HL-60/S4 treated with phorbol 12-myristate 13-acetate at 8.2 ng/mL for 4 days and 3 days (cell line): Measurements from ENCODE around the gene IGFLR1.
"Not testable (repeated sequence)": the region's sequence is repeated elsewhere in the genome, so short reads cannot be mapped to it uniquely, and the experiment has no call there.

Experiments used
- in situ Hi-C: fragments of 300-500 bp; cut with MboI; formaldehyde crosslinking; loops from 2 replicates; pipeline ENCODE4 v1.15.0; 2022; ENCODE audit warnings: low sequenced_read_pairs

IGFLR1 gene

DNA sequence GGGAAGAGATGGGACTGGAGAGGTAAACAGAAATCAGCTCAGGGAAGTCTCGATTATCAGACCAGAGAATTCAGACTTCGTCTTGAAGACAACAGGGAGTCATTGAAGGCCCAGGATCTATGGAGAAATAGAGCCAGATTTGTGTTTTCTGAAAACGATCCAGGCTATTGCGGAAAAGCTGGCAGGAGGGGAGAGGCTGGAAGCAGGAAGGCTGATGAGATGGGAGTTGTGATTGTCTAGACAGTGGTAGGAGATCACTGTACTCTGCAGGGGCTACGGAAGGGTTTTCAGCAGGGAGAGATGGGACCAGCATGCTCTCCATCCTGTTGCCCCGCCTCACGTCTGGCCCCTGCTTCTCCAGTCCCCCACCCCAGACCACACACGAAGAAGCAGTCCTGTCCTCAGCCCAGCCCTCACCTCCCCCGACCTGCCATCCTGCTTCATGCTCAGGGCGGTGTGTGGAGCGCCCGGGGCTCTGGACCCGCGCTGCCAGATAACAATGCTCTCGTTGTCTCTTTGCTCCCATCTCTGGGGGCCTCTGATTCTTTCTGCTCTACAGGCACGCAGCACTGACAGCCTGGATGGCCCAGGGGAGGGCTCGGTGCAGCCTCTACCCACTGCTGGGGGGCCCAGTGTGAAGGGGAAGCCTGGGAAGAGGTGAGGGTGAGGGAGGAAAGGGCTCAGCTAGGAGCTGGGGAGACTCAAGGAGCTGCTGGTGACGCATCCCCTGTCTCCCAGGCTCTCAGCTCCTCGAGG, 35.0 kb upstream of the IGFLR1 start:
- in situ Hi-C loops: no loop called here

DNA sequence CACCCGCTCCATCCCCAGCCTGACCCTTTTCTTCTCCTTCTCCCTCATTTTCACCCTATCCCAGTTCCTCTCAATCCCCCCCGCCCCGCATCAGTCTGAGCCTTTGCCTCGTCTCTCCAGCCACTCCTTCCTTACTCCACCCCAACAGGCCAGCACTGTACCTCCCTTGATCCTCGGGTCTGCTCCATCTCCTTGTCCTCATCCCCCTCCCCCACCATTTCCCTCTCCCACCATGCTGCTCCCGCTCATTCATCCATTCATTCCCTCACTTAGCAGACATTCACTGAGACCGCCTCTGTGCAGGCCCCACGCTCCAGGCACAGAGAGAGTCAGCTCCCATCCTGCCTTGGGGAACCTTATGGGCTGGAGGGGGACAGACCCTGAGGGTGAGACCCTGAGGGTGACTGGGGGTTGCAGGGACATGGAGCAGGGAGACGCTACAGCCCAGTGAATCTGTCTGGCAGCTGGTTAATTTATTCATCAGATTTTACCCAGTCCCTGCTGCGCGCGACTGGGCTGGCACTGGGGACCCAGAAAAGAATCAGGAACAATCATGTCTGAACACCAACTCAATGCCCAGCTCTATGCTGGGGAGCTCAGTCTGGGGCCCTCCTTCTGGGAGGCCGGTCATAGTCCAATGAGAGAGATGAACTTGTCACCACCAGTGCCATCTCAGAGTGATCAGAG, 34.0 kb upstream of the IGFLR1 start:
- in situ Hi-C loops: no loop called here

GRCh38 chr19:35775298-35776101, 33.2 kb upstream of the IGFLR1 start, which contains the start of gene ARHGAP33:
Gene ARHGAP33 (plus strand): TSS chr19:35775564. CDS start chr19:35775659, 95 bp downstream.
- in situ Hi-C loops: no loop called here

GRCh38 chr19:35775046-35775297, 32.7 kb upstream of the IGFLR1 start:
- in situ Hi-C loops: no loop called here

DNA sequence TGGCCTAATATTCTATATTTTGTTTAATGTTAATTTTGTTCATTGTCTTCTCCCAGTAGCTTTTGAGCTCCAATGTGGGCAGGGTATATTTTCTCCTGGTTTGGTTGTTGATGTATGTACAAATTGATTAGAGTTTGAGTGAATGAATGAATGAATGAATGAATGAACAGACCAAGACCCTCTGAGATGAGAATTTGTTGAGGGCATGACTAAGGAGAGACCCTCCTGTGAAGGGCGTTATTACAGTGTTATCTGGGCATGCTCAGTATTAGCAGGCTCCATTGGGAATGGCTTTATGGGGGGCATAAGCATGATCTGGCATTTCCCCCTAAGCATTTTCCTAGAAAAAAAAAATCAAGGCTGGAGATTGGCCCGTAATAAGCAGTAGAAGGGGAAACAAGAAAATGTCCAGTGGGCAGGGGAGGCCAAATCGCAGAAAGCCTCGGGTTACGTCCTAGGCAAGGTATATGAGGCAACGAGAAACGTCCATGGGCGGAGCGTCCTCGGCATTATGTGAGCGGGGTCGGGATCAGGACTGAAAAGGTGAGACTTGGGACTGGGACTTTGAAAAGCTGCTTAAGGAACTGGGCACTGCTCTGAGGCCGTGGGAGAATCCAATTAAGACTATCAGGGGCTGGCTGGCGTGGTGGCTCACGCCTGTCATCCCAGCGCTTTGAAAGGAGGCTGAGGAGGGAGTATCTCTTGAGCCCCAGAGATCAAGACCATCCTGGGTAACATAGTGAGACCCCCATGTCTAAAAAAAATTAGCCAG, 32.2 kb upstream of the IGFLR1 start:
- in situ Hi-C loops: no loop called here

- in situ Hi-C loops: no loop called here
Observed at GRCh38 chr19:35773020-35773806, 31.0 kb upstream of the IGFLR1 start.

DNA sequence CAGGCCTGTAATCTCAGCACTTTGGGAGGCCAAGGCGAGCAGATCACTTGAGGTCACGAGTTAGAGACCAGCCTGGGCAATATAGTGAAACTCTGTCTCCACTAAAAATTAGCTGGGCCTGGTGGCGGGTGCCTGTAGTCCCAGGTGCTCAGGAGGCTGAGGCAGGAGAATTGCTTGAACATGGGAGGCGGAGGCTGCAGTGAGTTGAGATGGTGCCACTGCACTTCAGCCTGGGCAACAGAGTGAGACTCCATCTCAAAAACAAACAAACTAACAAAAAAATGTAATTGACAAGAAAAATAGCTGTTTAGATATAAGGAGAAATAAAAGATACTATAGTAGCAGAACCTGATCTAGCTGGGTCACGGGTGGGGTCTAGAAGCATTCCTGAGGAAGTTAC, 30.1 kb upstream of the IGFLR1 start:
- in situ Hi-C loops: not testable (repeated sequence)

- in situ Hi-C loops: no loop called here
Observed at GRCh38 chr19:35768082-35768421, 25.8 kb upstream of the IGFLR1 start.

GRCh38 chr19:35767288-35768081, 25.2 kb upstream of the IGFLR1 start:
- in situ Hi-C loops: no loop called here

DNA sequence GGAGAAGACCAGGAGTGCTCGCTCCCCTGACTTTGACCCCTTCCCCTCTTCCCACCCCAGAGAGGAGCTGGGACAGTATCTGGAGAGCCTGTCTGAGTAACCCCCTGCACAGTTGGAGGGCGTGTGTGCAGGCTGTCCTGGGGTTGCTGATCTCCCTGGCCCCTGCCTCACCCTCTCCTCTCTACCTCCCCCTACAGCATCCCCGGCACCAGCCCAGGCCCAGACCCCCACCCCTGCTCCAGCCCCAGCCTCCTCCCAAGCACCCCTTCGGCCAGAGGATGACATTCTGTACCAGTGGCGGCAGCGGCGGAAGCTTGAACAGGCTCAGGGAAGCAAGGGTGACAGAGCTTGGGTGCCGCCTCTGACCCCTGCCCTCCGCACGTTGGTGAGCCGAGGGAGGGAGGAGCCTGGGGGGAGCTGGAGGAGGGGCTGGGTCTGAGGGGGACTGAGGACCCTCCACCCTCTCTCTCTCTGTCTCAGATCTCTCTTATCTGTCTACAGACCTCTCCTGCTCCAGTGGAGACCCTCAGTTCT, 24.4 kb upstream of the IGFLR1 start:
- in situ Hi-C loops: no loop called here

DNA sequence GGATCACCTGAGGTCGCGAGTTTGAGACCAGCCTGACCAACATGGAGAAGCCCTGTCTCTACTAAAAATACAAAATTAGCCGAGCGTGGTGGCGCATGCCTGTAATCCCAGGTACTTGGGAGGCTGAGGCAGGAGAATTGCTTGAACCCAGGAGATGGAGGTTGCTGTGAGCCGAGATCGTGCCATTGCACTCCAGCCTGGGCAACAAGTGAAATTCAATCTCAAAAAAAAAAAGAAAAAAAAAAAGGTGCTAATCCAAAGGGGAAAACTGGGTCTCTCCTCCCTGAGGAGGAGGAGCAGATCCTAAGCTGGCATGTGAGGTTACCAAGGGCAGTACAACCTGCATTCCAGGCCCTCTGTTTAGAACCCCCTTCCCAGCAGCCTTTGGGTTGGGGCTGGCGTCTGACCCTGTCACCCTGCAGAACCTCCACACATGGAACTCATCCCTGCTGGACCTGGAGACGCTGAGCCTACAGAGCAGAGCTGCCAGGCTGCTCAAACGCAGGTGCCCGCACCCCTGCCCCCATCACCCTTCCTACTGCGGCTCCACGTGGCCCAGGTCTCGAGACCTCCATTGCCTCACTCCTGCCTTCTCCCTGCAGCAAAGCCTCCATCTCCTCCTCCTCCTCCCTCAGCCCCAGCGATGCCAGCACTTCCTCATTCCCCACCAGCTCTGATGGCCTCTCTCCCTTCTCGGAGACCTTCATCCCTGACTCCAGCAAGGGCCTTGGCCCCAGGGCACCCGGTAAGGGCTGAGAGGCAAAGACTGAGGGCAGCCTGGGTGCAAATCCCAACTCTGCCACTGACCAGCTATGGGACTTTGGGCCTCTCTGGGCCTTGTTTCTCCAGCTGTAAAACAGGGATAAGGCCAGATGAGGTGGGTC, 22.4 kb upstream of the IGFLR1 start:
- in situ Hi-C loops: no loop called here

GRCh38 chr19:35760711-35761349, 18.6 kb upstream of the IGFLR1 start:
- in situ Hi-C loops: no loop called here

GRCh38 chr19:35759697-35760096, 17.4 kb upstream of the IGFLR1 start:
- in situ Hi-C loops: no loop called here

GRCh38 chr19:35757749-35758608, 15.7 kb upstream of the IGFLR1 start, which contains the start of gene PROSER3:
Gene PROSER3 (plus strand): TSS chr19:35758176. CDS start chr19:35758216, 40 bp downstream.
- in situ Hi-C loops: no loop called here

DNA sequence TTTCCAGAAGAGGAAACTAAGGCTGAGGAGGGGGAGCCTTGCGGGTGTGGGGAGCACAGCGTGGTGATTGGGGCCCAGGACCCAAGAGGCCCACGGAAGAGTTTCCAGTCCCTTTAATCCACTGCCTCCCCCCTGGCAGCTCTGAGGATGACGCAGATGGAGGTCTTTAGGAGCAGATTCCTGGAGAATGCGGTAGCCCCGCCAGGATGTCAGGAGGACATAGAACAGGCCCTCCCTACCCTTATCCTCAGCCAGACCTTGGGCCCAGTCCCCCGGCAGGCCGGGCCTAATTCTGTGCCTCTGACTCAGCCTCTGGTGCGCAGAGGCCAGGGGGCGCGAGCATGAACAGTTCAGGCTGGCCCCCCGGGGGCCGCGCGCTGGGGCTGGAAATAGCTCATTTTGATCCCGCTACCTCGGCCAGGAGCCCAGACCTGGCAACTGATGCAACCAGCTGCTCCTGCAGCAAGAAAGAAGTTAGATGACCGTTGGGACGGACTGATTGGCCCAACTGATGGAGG, 15.0 kb upstream of the IGFLR1 start:
- in situ Hi-C loops: no loop called here

DNA sequence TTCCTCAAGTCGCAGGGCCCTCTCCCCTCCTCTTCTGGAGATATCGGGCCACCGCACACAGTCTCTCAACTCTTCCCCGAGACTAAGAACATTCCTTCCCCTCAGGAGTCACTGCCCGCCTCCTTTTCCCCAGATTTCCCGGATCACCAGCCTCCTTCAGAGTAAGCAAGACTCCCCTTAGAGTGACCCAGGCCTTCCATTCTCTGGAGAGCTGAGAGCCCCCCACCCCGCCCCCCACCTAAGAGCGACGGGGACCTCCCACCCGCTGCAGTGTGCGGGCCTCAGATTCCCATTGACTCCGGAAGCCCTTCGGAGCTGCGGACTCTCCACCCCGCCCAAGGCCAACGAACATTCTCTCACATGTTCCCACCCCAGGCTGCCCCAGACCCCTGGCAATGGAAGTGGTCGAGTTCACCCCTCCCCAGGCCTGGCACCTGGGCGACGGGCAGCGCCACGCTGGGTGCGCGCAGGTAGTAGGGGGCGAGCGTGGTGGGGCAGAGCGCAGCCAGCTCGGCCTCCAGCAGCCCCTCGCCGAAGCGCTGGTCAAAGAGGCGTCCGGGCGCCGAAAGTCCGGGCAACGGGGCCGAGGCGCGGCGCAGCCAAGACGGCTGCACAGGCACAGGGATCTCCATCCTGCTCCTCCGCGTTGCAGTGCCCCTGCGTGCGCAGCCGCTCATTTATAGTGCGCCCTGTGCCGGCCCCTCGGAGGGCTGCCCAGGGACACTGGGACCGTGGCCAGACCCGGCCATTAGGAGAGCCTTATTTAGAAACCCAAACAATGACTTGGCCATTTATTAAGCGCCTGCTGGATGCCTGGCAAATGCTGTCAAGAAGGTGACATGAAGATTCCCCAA, 14.4 kb upstream of the IGFLR1 start, which contains the start of gene HSPB6:
HSPB6 (minus strand) TSS at position 653 of the 854 bp plus-strand sequence; CDS start at position 632, 21 bp downstream.
- in situ Hi-C loops: no loop called here
